C4-2B (cell line): ENCODE results near the gene C11orf68.

ENCODE experiments used
- H3K27ac ChIP-seq: fragments of 450-650 bp; 2 replicates; pipeline ENCODE4 v1.5.1; 2017
- CTCF ChIP-seq: fragments of 450-650 bp; conservative IDR thresholded peaks from 2 replicates; pipeline ENCODE4 v1.5.1; 2017; ENCODE audit warnings: mild to moderate bottlenecking
- ZFX ChIP-seq: fragments of 450-650 bp; IDR thresholded peaks from 2 replicates; pipeline ENCODE4 v1.6.1; 2017

Gene C11orf68

GRCh38 chr11:65882120-65883057, 36.5 kb downstream of the C11orf68 start:
- TF ChIP-seq CTCF (no peak), ZFX (no peak)
- no peak overlapping the region for H3K27ac ChIP-seq

GRCh38 chr11:65880844-65881421, 37.9 kb downstream of the C11orf68 start:
- no peak overlapping the region for H3K27ac ChIP-seq
- TF ChIP-seq ZFX (no peak), CTCF (no peak)

- no peak overlapping the region for H3K27ac ChIP-seq
- TF ChIP-seq CTCF, result no peak
- no peak for TF ChIP-seq ZFX
These were observed 38.8 kb downstream of the C11orf68 start for GRCh38 chr11:65880027-65880426.

GRCh38 chr11:65879617-65880016, 39.2 kb downstream of the C11orf68 start, which contains the start of gene CTSW:
TSS of gene CTSW (plus strand) at chr11:65879837. CDS start at chr11:65879855, 18 bp downstream.
- no peak within 1 kb of the TSS for H3K27ac ChIP-seq
- TF ChIP-seq ZFX (no peak), CTCF (no peak)

- TF ChIP-seq ZFX (no peak), CTCF (no peak)
- H3K27ac ChIP-seq, result peak overlapping the region; percentile 39
These were observed 45.3 kb downstream of the C11orf68 start for GRCh38 chr11:65873318-65874156.

GRCh38 chr11:65872586-65873317, 46.1 kb downstream of the C11orf68 start, which contains the start of gene EFEMP2:
TSS of gene EFEMP2 (minus strand) at chr11:65872800. CDS start at chr11:65872354, 446 bp downstream.
- H3K27ac ChIP-seq, result peak within 1 kb of the TSS; percentile 39
- TF ChIP-seq ZFX, result no peak
- TF ChIP-seq CTCF, result no peak
